Camera-type eye (tissue), 1 donor: ENCODE results near the gene FAM24B. TPM values are rescaled to one million over a fixed set of nuclear protein-coding genes. Genes with fewer than 3 reads are reported as not detected.

ENCODE experiments used
- total RNA-seq: library from RNA; depleted of rRNA; stranded (reverse); fragments of >200 nt; gene quantifications from one replicate; pipeline ENCODE4 v1.2.3, GENCODE V29; 2014

The FAM24B gene
- 5.3 TPM for total RNA-seq

GRCh38 chr10:122879339-122880273, at the start of gene FAM24B:
FAM24B (minus strand) TSS chr10:122879581; CDS start chr10:122850515, 29,066 bp downstream.

GRCh38 chr10:122910310-122910709, 30.9 kb upstream of the FAM24B start, which contains the start of gene FAM24A:
FAM24A (plus strand) TSS chr10:122910610; CDS start chr10:122911635, 1,025 bp downstream.

GRCh38 chr10:122845783-122846332, 33.5 kb downstream of the FAM24B start, which contains the start of gene CUZD1:
CUZD1 (minus strand) TSS chr10:122845857; CDS start chr10:122845843, 14 bp downstream.

Other genes with a start within 250 kb of the FAM24B start
- not detected for gene C10orf120, start 179.7 kb downstream of the FAM24B start, total RNA-seq
- 1.3 TPM for gene CUZD1, start 33.7 kb downstream of the FAM24B start, total RNA-seq
- gene FAM24A, start 31.0 kb upstream of the FAM24B start, total RNA-seq = not detected
- 16.5 TPM for gene C10orf88, start 74.6 kb upstream of the FAM24B start, total RNA-seq
- gene PSTK, start 100.8 kb upstream of the FAM24B start, total RNA-seq = 8.1 TPM
- gene IKZF5, start 129.2 kb upstream of the FAM24B start, total RNA-seq = 21.4 TPM
- gene ACADSB, start 129.4 kb upstream of the FAM24B start, total RNA-seq = 28.0 TPM